ENCODE results near the gene IL7R. TPM values are rescaled to one million over a fixed set of nuclear protein-coding genes. Genes with fewer than 3 reads are reported as not detected.
"Not testable (repeated sequence)": the region's sequence is repeated elsewhere in the genome, so short reads cannot be mapped to it uniquely, and the experiment has no call there.

Gene IL7R
- total and polyA plus RNA-seq, 2 of the 4 experiments (the other 2 are of a cell fraction), result 40.7 to 71.7 TPM

- peaks cover 4 to 20% of the 10 kb centered on the region in 2 experiments for H3K79me1 ChIP-seq (ENCODE audit: low read depth in 1 of 2, low read length in 2 of 2)
- no CpG with 5 or more reads among the region's 5 CpGs for WGBS, 2 experiments (ENCODE audit: extremely low coverage in 2 of 2, insufficient read length in 1 of 2)
- H3K18ac ChIP-seq (ENCODE audit: low read depth, low read length), result peak overlapping the region; percentile 93; the same call in 1 of the 2 replicates
- H3K9ac ChIP-seq (ENCODE audit: low read depth, low read length); ATAC-seq (ENCODE audit: low read depth); POLR2A ChIA-PET (ENCODE audit: unreplicated experiment); H4K20me1 ChIP-seq (ENCODE audit: insufficient read depth, low read length); DNase-seq; H2AFZ ChIP-seq (replicated peaks; ENCODE audit: low read length, poor library complexity); H3K27me3 ChIP-seq (ENCODE audit: control insufficient read depth, insufficient read depth, low read length); H3K36me3 ChIP-seq (ENCODE audit: control insufficient read depth, insufficient read depth, low read length); H3K9me3 ChIP-seq (ENCODE audit: control insufficient read depth, insufficient read depth, low read length); dilution Hi-C loops (cut with HindIII; ENCODE audit: low sequenced_read_pairs, unreplicated experiment); H2AK9ac ChIP-seq (replicated peaks; ENCODE audit: low read depth, low read length, poor library complexity); in situ Hi-C loops (cut with MboI; ENCODE audit: low sequenced_read_pairs); BruUV-seq (replicated peaks); H3K9me1 ChIP-seq (ENCODE audit: insufficient read depth, low read length): not testable (repeated sequence)
- H2BK15ac ChIP-seq (ENCODE audit: low read depth, low read length), result peak overlapping the region; percentile 49; the same call in 1 of the 3 replicates
- H4K5ac ChIP-seq (ENCODE audit: low read depth, low read length), result peak overlapping the region; percentile 22
- peak overlapping the region; percentile 50 for H3K27ac ChIP-seq (ENCODE audit: insufficient read depth, low read length)
- intact Hi-C loops (cut with micrococcal nuclease), result loop anchor here (2.0 to 5.0 kb wide), 2 partner anchors 204 to 239 kb away; partner anchors contain the start of gene SPEF2
- peak overlapping the region; percentile 80; the same call in 1 of the 2 replicates for H2BK20ac ChIP-seq (ENCODE audit: low read depth, low read length)
- H3K4ac ChIP-seq (ENCODE audit: low read depth, low read length), result peak overlapping the region; percentile 67
- H2BK5ac ChIP-seq (ENCODE audit: low read depth, low read length, poor library complexity, severe bottlenecking), result peak overlapping the region; percentile 99
- H3K4me3 ChIP-seq (ENCODE audit: insufficient read depth, low read depth, low read length), result peak overlapping the region; percentile 52; the same call in 1 of the 2 replicates
- H3K4me2 ChIP-seq (ENCODE audit: low read depth, low read length), result peak overlapping the region; percentile 83; the same call in 1 of the 2 replicates
- CTCF ChIA-PET, result interaction anchor here (3.8 kb wide), 1 partner anchor 70 kb away, joined by 12 read pairs; no protein-coding TSS in a partner anchor
- H3K23ac ChIP-seq (ENCODE audit: low read depth, low read length), result 0 out of 2 replicates have a peak overlapping the region, but pooled peaks have one; percentile 26
- peak overlapping the region; percentile 90 for H3K56ac ChIP-seq (ENCODE audit: extremely low read depth, insufficient read depth, low read length)
- peaks cover 11% of the 10 kb centered on the region for H3K4me1 ChIP-seq (ENCODE audit: control insufficient read depth, insufficient read depth, low read length)
- 0 out of 2 replicates have a peak overlapping the region, but pooled peaks have one; percentile 60 for H2AK5ac ChIP-seq (ENCODE audit: low read depth, low read length)
- H4K8ac ChIP-seq (ENCODE audit: low read depth in 2 of 2, low read length in 2 of 2), result peak overlapping the region; percentile 78 to 92; a peak in 3 of 4 replicates
- peak overlapping the region; percentile 71 for H2BK120ac ChIP-seq (ENCODE audit: low read depth, low read length)
- peak overlapping the region; percentile 54 for H4K91ac ChIP-seq (ENCODE audit: insufficient read depth, low read depth, low read length)
- H3K14ac ChIP-seq (replicated peaks; ENCODE audit: low read depth, low read length), result peak overlapping the region; percentile 73; the same call in 1 of the 2 replicates
Observed at GRCh38 chr5:35856186-35856764, 416 bp upstream of the IL7R start.
